Activated CD4-positive, alpha-beta T cell treated with anti-CD3 and anti-CD28 coated beads, Interleukin-2, Interleukin-4, amounts not matched to agents 100 ng/mL and 50 ng/mL, durations not matched to agents 16 hours and 8 hours (primary cell): Measurements from ENCODE around the gene DNAH10.

Experiments used
- DNase-seq: peaks from one replicate; pipeline ENCODE4 v3.0.0-alpha.2; 2020; ENCODE audit warnings: low spot score

DNAH10 gene

DNA sequence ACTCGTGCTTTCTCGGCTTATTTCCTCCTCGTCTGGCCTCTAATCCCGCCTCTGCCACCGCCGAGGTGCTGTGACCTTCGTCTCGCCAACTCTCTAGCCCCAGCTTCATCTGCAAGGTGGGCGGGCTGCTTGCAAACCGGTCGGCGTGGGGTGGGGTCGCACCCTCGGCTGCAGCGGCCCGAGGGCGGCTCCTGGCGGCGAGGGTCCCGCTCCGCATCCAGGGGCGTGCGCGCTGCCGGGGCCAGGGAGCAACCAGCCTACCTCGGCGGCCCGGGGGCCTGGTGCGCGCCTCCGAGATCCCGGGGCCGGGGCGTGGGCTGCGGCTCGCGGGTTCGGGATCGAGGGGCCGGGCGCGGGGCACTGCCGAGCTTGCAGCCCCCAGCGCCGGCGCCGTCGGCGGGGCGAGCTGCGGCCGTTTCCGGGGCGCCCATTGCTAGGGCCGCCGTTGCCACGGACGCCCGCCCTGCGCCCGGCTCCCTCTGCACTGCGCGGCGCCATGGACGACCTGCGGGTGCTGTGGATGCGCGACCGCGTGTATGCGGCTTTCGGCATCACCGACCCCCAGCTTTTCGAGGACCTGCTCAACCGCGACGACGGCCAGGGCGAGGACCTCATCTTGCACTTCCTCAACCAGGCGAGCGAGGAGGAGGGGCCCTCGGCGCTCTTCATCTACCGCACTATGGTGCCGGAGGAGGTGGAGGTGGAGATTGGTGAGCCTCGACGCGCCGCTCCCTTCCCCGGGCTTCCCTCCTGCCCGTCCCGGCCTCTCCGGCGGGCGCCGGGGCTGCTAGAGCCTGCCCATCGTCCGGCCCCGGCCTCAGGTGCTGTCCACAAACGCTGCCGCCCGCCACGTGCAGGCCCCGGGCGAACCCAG, at the start of gene DNAH10:
Gene DNAH10, plus strand, starts transcription at position 461 of the 874 bp plus-strand sequence. Its CDS starts 36 bp downstream, at position 497.
- DNase-seq: peak; percentile 24

GRCh38 chr12:123712780-123713319, 49.3 kb upstream of the DNAH10 start:
- peak; percentile 3 for DNase-seq

DNA sequence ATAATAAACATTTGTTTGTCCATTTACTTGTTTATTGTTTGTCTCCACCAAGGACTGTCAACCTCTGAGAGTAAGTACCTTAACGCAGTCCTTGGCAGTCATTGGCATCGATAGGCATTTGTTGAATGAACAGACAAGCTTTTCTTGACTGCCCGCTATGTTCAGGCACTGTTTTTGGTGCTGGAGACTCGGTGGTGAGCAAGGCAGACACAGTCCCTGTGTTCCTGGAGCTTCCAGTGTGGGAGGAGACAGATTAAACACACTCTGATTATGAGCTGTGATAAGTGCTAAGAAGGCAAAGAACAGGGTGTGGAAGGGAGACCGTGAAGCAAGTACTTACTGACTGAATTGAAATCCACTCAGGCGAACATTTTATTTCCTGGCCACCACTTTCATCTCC, 48.7 kb upstream of the DNAH10 start:
- DNase-seq: peak; percentile 33

DNA sequence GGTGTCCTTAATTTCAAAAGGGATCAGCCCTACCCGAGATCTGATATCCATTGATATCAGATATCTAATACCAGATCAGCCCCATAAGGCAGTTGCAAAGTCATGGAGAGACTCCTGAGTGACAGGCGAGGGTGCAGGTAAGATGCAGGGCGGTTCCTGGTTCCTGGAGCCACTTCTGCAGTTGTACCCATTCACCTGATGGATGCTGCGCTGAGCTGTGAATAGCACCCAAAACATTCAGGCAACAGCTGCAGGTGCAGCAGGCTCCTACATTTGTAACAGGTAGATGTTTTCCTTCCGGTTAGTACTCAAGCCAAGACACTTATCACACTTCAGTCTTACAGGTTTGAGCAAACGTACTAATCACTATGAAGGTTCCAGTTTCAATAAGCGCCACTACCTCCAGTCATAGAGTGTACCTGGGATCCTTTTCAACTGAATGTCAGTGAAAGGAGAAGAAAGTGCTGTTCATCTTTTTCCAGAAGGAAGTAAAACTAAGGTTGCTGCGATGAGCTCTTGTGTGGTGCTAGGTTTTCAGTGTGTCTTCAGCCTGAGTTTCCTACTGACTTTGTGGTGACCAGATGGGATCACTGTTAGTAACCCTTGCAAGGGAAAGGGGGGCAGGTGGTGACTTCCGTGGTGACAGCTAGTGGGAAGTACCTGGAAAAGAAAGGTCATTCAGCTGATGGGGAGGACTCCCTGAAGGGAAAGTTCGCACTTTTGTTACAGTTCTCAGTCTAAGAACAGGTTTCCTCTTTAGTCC, 48.1 kb upstream of the DNAH10 start:
- DNase-seq: peak; percentile 56

DNA sequence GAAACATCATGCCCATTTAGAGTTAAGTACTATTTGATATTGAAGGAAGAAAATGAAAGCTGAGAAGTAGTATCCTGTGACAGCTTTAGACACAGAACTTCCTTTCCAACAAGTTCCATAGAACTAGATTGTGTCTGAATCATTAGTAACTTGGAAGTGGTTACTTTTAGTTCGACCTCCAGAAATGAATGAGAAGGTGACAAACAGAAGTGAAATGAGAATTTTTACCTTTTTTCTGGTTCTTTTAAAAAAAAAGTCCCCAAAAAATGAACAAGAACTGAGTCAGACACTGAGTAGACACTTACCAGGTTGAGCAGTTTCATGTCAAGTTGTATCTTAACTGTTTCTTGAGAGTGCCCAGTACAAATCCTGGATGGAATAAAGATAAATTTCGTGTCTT, 46.9 kb upstream of the DNAH10 start:
- DNase-seq: peak; percentile 71

GRCh38 chr12:123717350-123717749, 44.8 kb upstream of the DNAH10 start:
- DNase-seq: no peak

GRCh38 chr12:123720141-123720814, 41.8 kb upstream of the DNAH10 start:
- DNase-seq: peak; percentile 45

- no peak for DNase-seq
Measured at GRCh38 chr12:123721245-123721644, 40.9 kb upstream of the DNAH10 start.

GRCh38 chr12:123723011-123723410, 39.1 kb upstream of the DNAH10 start:
- DNase-seq: no peak

- DNase-seq: peak; percentile 62
Measured at GRCh38 chr12:123723765-123724164, 38.3 kb upstream of the DNAH10 start.

- no peak for DNase-seq
Measured at GRCh38 chr12:123726244-123726643, 35.9 kb upstream of the DNAH10 start.

GRCh38 chr12:123726962-123727361, 35.1 kb upstream of the DNAH10 start:
- no peak for DNase-seq

- DNase-seq: no peak
Measured at GRCh38 chr12:123727878-123728277, 34.2 kb upstream of the DNAH10 start.

GRCh38 chr12:123731596-123731995, 30.5 kb upstream of the DNAH10 start:
- no peak for DNase-seq

- DNase-seq: no peak
Measured at GRCh38 chr12:123732251-123732650, 29.9 kb upstream of the DNAH10 start.

DNA sequence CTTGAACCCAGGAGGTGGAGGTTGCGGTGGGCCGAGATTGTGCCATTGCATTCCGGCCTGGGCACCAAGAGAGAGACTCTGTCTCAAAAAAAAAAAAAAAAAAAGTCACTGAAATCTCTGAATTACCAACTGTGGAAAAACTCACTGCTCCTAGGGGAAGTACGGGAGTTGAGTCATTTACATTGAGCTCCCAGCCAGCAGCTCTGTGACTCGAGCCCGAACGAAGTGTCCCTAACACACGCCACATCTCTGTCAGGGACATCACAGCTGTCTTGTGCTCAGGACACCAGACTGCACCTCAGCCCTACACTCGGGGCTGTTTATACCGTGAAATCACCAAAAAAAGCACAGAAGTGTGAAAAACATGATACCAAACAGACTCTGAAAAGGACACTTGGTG, 28.9 kb upstream of the DNAH10 start:
- no peak for DNase-seq

GRCh38 chr12:123734268-123734667, 27.8 kb upstream of the DNAH10 start:
- no peak for DNase-seq

DNA sequence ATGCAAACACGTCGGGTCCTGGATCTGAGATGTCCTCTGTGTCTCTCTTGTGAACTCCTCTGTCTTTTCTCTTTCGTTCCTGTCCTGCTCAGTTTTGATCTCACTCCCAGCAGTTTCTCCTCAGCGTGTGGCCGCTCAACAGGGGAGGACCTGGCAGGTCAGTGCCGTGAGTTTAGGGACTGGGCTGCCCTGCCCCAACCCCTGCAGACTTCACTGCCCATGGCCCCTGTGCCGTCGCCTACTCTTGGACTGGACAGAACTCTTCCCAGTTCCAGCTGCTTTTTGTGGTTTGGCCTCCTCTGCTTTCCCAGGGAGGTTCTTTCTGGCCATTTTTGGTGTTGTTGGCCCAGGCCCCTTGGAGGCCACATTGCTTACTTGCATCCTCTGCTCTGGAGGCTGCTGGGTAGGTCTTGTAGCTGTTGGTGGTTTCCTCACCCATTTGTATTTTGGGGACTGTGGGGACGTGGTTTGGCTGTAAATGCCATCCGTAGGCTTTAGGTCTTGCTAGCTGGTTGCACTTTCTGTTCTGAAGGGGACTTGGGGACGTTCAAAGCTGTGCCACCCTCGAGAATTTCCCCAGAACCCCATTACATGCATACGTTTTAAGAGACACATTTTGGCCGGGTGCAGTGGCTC, 20.0 kb upstream of the DNAH10 start:
- DNase-seq: no peak

- DNase-seq: no peak
Measured at GRCh38 chr12:123743002-123743401, 19.1 kb upstream of the DNAH10 start.

GRCh38 chr12:123744836-123745235, 17.3 kb upstream of the DNAH10 start:
- no peak for DNase-seq

DNA sequence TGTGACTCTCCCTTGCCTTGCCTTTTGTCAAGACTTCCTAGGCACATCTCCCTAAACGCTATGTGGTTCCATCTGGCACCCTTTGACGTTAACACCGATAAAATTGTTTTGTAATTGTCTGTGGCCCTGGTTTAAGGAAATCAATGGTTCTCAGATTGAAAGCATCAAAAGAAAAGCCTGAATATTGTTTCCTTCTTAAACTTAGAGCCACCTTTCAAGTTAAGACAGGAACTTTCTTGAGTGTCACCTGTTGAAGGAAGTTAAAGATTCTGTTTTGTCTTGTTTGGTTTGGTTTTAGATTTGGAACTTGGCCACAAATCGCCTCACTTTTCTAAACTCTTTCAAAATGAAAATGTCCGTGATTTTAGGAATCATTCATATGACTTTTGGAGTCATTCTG, 14.8 kb upstream of the DNAH10 start:
- no peak for DNase-seq

GRCh38 chr12:123748161-123748560, 13.9 kb upstream of the DNAH10 start:
- DNase-seq: no peak
